NCI-H2107 treated with DMSO at 0.1 percent for 48 hours (cell line): ENCODE data around the gene LZIC.

Experiments used
- DNase-seq: peaks from one replicate; lab custom pipeline; 2025; ENCODE audit not compliant: unreplicated experiment; lab: John Stamatoyannopoulos, UW

LZIC gene

GRCh38 chr1:9886092-9886742, 57.0 kb downstream of the LZIC start:
- DNase-seq = no peak

- no peak for DNase-seq
These were observed 58.4 kb downstream of the LZIC start for GRCh38 chr1:9884805-9885204.

- no peak for DNase-seq
These were observed 59.4 kb downstream of the LZIC start for GRCh38 chr1:9883585-9884449.

- no peak for DNase-seq
These were observed 60.3 kb downstream of the LZIC start for GRCh38 chr1:9882945-9883303.

- DNase-seq = no peak
These were observed 60.8 kb downstream of the LZIC start for GRCh38 chr1:9882296-9882944.

GRCh38 chr1:9881838-9882249, 61.3 kb downstream of the LZIC start:
- no peak for DNase-seq
